SK-N-SH treated with all-trans-retinoic acid at 6 μM for 48 hours (cell line): ENCODE results near the gene CPNE4.

Source experiments
- ATAC-seq: fragments of 200-7000 bp; cut with Tn5 transposase; 3 replicates; pipeline ENCODE4 v1.9.1; 2020; ENCODE audit warnings: mild to moderate bottlenecking, moderate library complexity
- ARNTL ChIP-seq: fragments of 450-650 bp; formaldehyde crosslinking; IDR thresholded peaks from 2 replicates; pipeline ENCODE4 v1.5.0; 2020; ENCODE audit warnings: low read depth, mild to moderate bottlenecking, moderate library complexity, borderline replicate concordance
- BACH2 ChIP-seq: fragments of 250-450 bp; sonication (Bioruptor Pico); IDR thresholded peaks from 2 replicates; pipeline ENCODE4 v1.9.0; 2021; ENCODE audit warnings: mild to moderate bottlenecking, borderline replicate concordance
- CREB5 ChIP-seq: fragments of 250-450 bp; sonication (Bioruptor Pico); IDR thresholded peaks from 2 replicates; pipeline ENCODE4 v1.5.1; 2020; ENCODE audit warnings: low read depth, mild to moderate bottlenecking, moderate library complexity
- CSDC2 ChIP-seq: fragments of 250-450 bp; sonication (Bioruptor Pico); IDR thresholded peaks from 2 replicates; pipeline ENCODE4 v1.5.0; 2020; ENCODE audit warnings: mild to moderate bottlenecking, moderate library complexity
- CSRNP3 ChIP-seq: fragments of 250-450 bp; sonication (Bioruptor Pico); IDR thresholded peaks from 2 replicates; pipeline ENCODE4 v1.5.1; 2021; ENCODE audit warnings: mild to moderate bottlenecking, moderate library complexity
- ESRRG ChIP-seq: fragments of 250-450 bp; sonication (Bioruptor Pico); IDR thresholded peaks from 2 replicates; pipeline ENCODE4 v1.6.1; 2021; ENCODE audit warnings: mild to moderate bottlenecking
- GLIS3 ChIP-seq: fragments of 250-450 bp; sonication (Bioruptor Pico); IDR thresholded peaks from 2 replicates; pipeline ENCODE4 v1.5.0; 2020; ENCODE audit warnings: mild to moderate bottlenecking, moderate library complexity
- ISL1 ChIP-seq: fragments of 250-450 bp; sonication (Bioruptor Pico); IDR thresholded peaks from 2 replicates; pipeline ENCODE4 v2.1.2; 2022; ENCODE audit warnings: mild to moderate bottlenecking, moderate library complexity
- OSR1 ChIP-seq: fragments of 250-450 bp; sonication (Bioruptor Pico); IDR thresholded peaks from 2 replicates; pipeline ENCODE4 v1.8.0; 2022; ENCODE audit warnings: moderate library complexity, mild to moderate bottlenecking, inconsistent platforms
- PATZ1 ChIP-seq: fragments of 250-450 bp; sonication (Bioruptor Pico); IDR thresholded peaks from 2 replicates; pipeline ENCODE4 v1.8.0; 2020; ENCODE audit warnings: mild to moderate bottlenecking, moderate library complexity, borderline replicate concordance
- POU6F1 ChIP-seq: fragments of 250-450 bp; sonication (Bioruptor Pico); IDR thresholded peaks from 2 replicates; pipeline ENCODE4 v1.8.0; 2021; ENCODE audit warnings: low read depth, mild to moderate bottlenecking, moderate library complexity, borderline replicate concordance
- PPARA ChIP-seq: fragments of 250-450 bp; sonication (Bioruptor Pico); IDR thresholded peaks from 2 replicates; pipeline ENCODE4 v1.5.0; 2020; ENCODE audit warnings: mild to moderate bottlenecking, borderline replicate concordance
- RARB ChIP-seq: fragments of 250-450 bp; sonication (Bioruptor Pico); IDR thresholded peaks from 2 replicates; pipeline ENCODE4 v1.8.0; 2021; ENCODE audit warnings: mild to moderate bottlenecking, moderate library complexity
- SNAI2 ChIP-seq: fragments of 250-450 bp; sonication (Bioruptor Pico); IDR thresholded peaks from 2 replicates; pipeline ENCODE4 v1.5.0; 2020; ENCODE audit warnings: mild to moderate bottlenecking, moderate library complexity
- TCF4 ChIP-seq: fragments of 250-450 bp; sonication (Bioruptor Pico); IDR thresholded peaks from 2 replicates; pipeline ENCODE4 v1.8.0; 2021; ENCODE audit warnings: mild to moderate bottlenecking, moderate library complexity, borderline replicate concordance
- TOX ChIP-seq: fragments of 250-450 bp; sonication (Bioruptor Pico); IDR thresholded peaks from 2 replicates; pipeline ENCODE4 v1.8.0; 2021; ENCODE audit warnings: mild to moderate bottlenecking, moderate library complexity, borderline replicate concordance
- TSHZ2 ChIP-seq: fragments of 250-450 bp; sonication (Bioruptor Pico); IDR thresholded peaks from 2 replicates; pipeline ENCODE4 v1.5.0; 2020; ENCODE audit warnings: mild to moderate bottlenecking, moderate library complexity
- ZC3H10 ChIP-seq: fragments of 250-450 bp; sonication (Bioruptor Pico); IDR thresholded peaks from 2 replicates; pipeline ENCODE4 v1.5.1; 2021; ENCODE audit warnings: mild to moderate bottlenecking, moderate library complexity
- ZFP3 ChIP-seq: fragments of 250-450 bp; sonication (Bioruptor Pico); IDR thresholded peaks from 2 replicates; pipeline ENCODE4 v1.5.0; 2020; ENCODE audit warnings: mild to moderate bottlenecking, moderate library complexity
- ZFP30 ChIP-seq: fragments of 450-650 bp; formaldehyde crosslinking; IDR thresholded peaks from 2 replicates; pipeline ENCODE4 v1.5.0; 2022; ENCODE audit warnings: mild to moderate bottlenecking, moderate library complexity
- ZNF565 ChIP-seq: fragments of 450-650 bp; formaldehyde crosslinking; conservative IDR thresholded peaks from 2 replicates; pipeline ENCODE4 v1.5.0; 2020; ENCODE audit warnings: low read depth, mild to moderate bottlenecking, moderate library complexity
- ZNF70 ChIP-seq: fragments of 450-650 bp; formaldehyde crosslinking; IDR thresholded peaks from 2 replicates; pipeline ENCODE4 v1.5.0; 2020; ENCODE audit warnings: mild to moderate bottlenecking, moderate library complexity
- ZNF8 ChIP-seq: fragments of 450-650 bp; formaldehyde crosslinking; IDR thresholded peaks from 2 replicates; pipeline ENCODE4 v1.5.0; 2020; ENCODE audit warnings: mild to moderate bottlenecking, moderate library complexity

CPNE4 gene

GRCh38 chr3:131847966-131848510, 186.8 kb downstream of the CPNE4 start:
- no peak for ATAC-seq
- TF ChIP-seq OSR1 (CRISPR knock-in tag) (no peak), ESRRG (CRISPR knock-in tag) (no peak), TOX (CRISPR knock-in tag) (no peak), TSHZ2 (CRISPR knock-in tag) (no peak), TCF4 (CRISPR knock-in tag) (no peak), SNAI2 (CRISPR knock-in tag) (no peak), PPARA (CRISPR knock-in tag) (no peak), CSRNP3 (CRISPR knock-in tag) (no peak), CSDC2 (no peak), ZNF8 (CRISPR knock-in tag) (no peak), ZC3H10 (CRISPR knock-in tag) (no peak), POU6F1 (no peak), GLIS3 (no peak), ISL1 (CRISPR knock-in tag) (no peak), BACH2 (CRISPR knock-in tag) (no peak), ZNF70 (CRISPR knock-in tag) (no peak), ARNTL (CRISPR knock-in tag) (no peak), PATZ1 (no peak), ZFP30 (CRISPR knock-in tag) (no peak), CREB5 (CRISPR knock-in tag) (no peak)

- no peak for ATAC-seq
- no peak for TF ChIP-seq BACH2 (CRISPR knock-in tag)
- TF ChIP-seq CSDC2 = no peak
- no peak for TF ChIP-seq ZNF565 (CRISPR knock-in tag)
- no peak for TF ChIP-seq ESRRG (CRISPR knock-in tag)
- no peak for TF ChIP-seq OSR1 (CRISPR knock-in tag)
- no peak for TF ChIP-seq ZFP30 (CRISPR knock-in tag)
- TF ChIP-seq TOX (CRISPR knock-in tag) = no peak
- TF ChIP-seq POU6F1 = no peak
- no peak for TF ChIP-seq CSRNP3 (CRISPR knock-in tag)
- no peak for TF ChIP-seq ZC3H10 (CRISPR knock-in tag)
- no peak for TF ChIP-seq ZNF8 (CRISPR knock-in tag)
- TF ChIP-seq ZFP3 (CRISPR knock-in tag) = no peak
- no peak for TF ChIP-seq ISL1 (CRISPR knock-in tag)
- no peak for TF ChIP-seq TCF4 (CRISPR knock-in tag)
- TF ChIP-seq RARB = no peak
- no peak for TF ChIP-seq TSHZ2 (CRISPR knock-in tag)
- TF ChIP-seq, all 23 proteins: peak for 0
These were observed 188.4 kb downstream of the CPNE4 start for GRCh38 chr3:131846296-131846924.
